CD4-positive, alpha-beta memory T cell (primary cell): Measurements from ENCODE around the gene OR10A2. TPM values are rescaled to one million over a fixed set of nuclear protein-coding genes. Genes with fewer than 3 reads are reported as not detected.
"Not testable (repeated sequence)": the region's sequence is repeated elsewhere in the genome, so short reads cannot be mapped to it uniquely, and the experiment has no call there.

Source experiments
- CTCF ChIA-PET: fragments of 350-600 bp; sonication (Branson Sonifier 250); formaldehyde crosslinking; loops from one replicate; lab custom pipeline; 2021; ENCODE audit warnings: inconsistent platforms; ENCODE audit not compliant: partially characterized antibody; lab: Charles Lee
- POLR2A ChIA-PET: fragments of 350-600 bp; sonication (Branson Sonifier 250); formaldehyde crosslinking; loops from one replicate; lab custom pipeline; 2021; ENCODE audit not compliant: partially characterized antibody; lab: Charles Lee
- DNase-seq, 5 donors: peaks; one replicate each; pipeline versions ENCODE4 v3.0.0 to v3.0.0-alpha.2; 2020 to 2022; ENCODE audit warnings: mixed read lengths in 1 of 5
- H3K27ac ChIP-seq: one replicate; pipeline ENCODE4 v1.7.0; 2013; ENCODE audit warnings: low read depth, low read length
- H3K27me3 ChIP-seq: 2 replicates; pipeline ENCODE4 v1.7.0; 2013; ENCODE audit warnings: mild to moderate bottlenecking, low read length, moderate library complexity; ENCODE audit not compliant: insufficient read depth
- H3K36me3 ChIP-seq: 2 replicates; pipeline ENCODE4 v1.7.0; 2013; ENCODE audit warnings: mild to moderate bottlenecking, low read length, moderate library complexity; ENCODE audit not compliant: insufficient read depth
- H3K4me1 ChIP-seq: 2 replicates; pipeline ENCODE4 v1.7.0; 2013; ENCODE audit warnings: mild to moderate bottlenecking, low read length, moderate library complexity; ENCODE audit not compliant: insufficient read depth
- H3K4me3 ChIP-seq, 2 donors: one replicate each; pipeline ENCODE4 v1.7.0; 2013; ENCODE audit warnings: low read length in 2 of 2, mild to moderate bottlenecking in 1 of 2
- H3K9me3 ChIP-seq, 2 donors: one replicate each; pipeline ENCODE4 v1.7.0; 2013; ENCODE audit warnings: low read length in 2 of 2, control low read depth in 1 of 2; ENCODE audit not compliant: control insufficient read depth in 1 of 2
- H3K27ac Mint-ChIP-seq, 7 donors: one replicate each; pipeline ENCODE4 v1.8.0; 2020 to 2021; ENCODE audit warnings: mixed read lengths in 7 of 7, mild to moderate bottlenecking in 6 of 7, inconsistent platforms in 3 of 7, moderate library complexity in 3 of 7
- H3K27me3 Mint-ChIP-seq, 2 donors: one replicate each; pipeline ENCODE4 v1.8.0; 2020 to 2021; ENCODE audit warnings: mixed read lengths in 2 of 2
- H3K36me3 Mint-ChIP-seq, 2 donors: one replicate each; pipeline ENCODE4 v1.8.0; 2020 to 2021; ENCODE audit warnings: mixed read lengths in 2 of 2, inconsistent platforms in 1 of 2, mild to moderate bottlenecking in 1 of 2
- H3K4me1 Mint-ChIP-seq, 4 donors: one replicate each; pipeline ENCODE4 v1.8.0; 2020 to 2021; ENCODE audit warnings: mixed read lengths in 4 of 4, mild to moderate bottlenecking in 1 of 4
- H3K4me3 Mint-ChIP-seq, 8 donors: one replicate each; pipeline ENCODE4 v1.8.0; 2020 to 2021; ENCODE audit warnings: mixed read lengths in 8 of 8, mild to moderate bottlenecking in 7 of 8, moderate library complexity in 6 of 8, inconsistent platforms in 3 of 8
- H3K9me3 Mint-ChIP-seq, 8 donors: one replicate each; pipeline ENCODE4 v1.8.0; 2020 to 2021; ENCODE audit warnings: mixed read lengths in 8 of 8, mild to moderate bottlenecking in 5 of 8, inconsistent platforms in 3 of 8, moderate library complexity in 1 of 8
- intact Hi-C: fragments of 100-400 bp; cut with micrococcal nuclease; formaldehyde crosslinking; loops from one replicate; pipeline ENCODE4 v1.15.1; 2023
- polyA plus RNA-seq, 2 donors: library from polyadenylated mRNA; unstranded; fragments of 300-500 nt; fragmentation: Illumina TruSeq; gene quantifications; one replicate each; pipeline ENCODE4 v1.2.3, GENCODE V29; 2021
- total RNA-seq, 2 experiments: library from RNA; stranded (reverse); gene quantifications; one replicate each; pipeline ENCODE4 v1.2.3, GENCODE V29; 2021

The OR10A2 gene
- total and polyA plus RNA-seq, 4 experiments from 2014 or later = not detected

GRCh38 chr11:6876914-6877313, 14.1 kb downstream of the OR10A2 start:
- ChIA-PET POLR2A (no interaction called here), CTCF (no interaction called here)
- Histone ChIP-seq H3K27ac (no peak overlapping the region), H3K36me3 (no peaks in the 10 kb centered on the region), H3K4me3 (no peak overlapping the region), H3K27me3 (no peaks in the 10 kb centered on the region), H3K4me1 (no peaks in the 10 kb centered on the region), H3K9me3 (no peaks in the 10 kb centered on the region)
- Mint-ChIP-seq H3K9me3 (peaks cover 0 to 7% (median 0%) of the 10 kb centered on the region in 8 donors), H3K27ac (no peak overlapping the region), H3K36me3 (no peaks in the 10 kb centered on the region), H3K27me3 (peaks cover 5 to 10% of the 10 kb centered on the region in 2 donors), H3K4me3 (no peak overlapping the region), H3K4me1 (no peaks in the 10 kb centered on the region)
- intact Hi-C loops = no loop called here
- DNase-seq = no peak

- Mint-ChIP-seq H3K9me3 (peaks cover 0 to 8% (median under 1%) of the 10 kb centered on the region in 8 donors), H3K27me3 (peaks cover 9 to 10% of the 10 kb centered on the region in 2 donors), H3K36me3 (no peaks in the 10 kb centered on the region), H3K27ac (no peak overlapping the region), H3K4me3 (no peak overlapping the region), H3K4me1 (no peaks in the 10 kb centered on the region)
- intact Hi-C loops = no loop called here
- DNase-seq = no peak
- H3K27me3 ChIP-seq = peaks cover 10% of the 10 kb centered on the region
- H3K4me3 ChIP-seq = no peak overlapping the region
- no peaks in the 10 kb centered on the region for H3K36me3 ChIP-seq
- H3K4me1 ChIP-seq = no peaks in the 10 kb centered on the region
- H3K27ac ChIP-seq = no peak overlapping the region
- ChIA-PET POLR2A (no interaction called here), CTCF (no interaction called here)
- no peaks in the 10 kb centered on the region for H3K9me3 ChIP-seq
These were observed 19.9 kb downstream of the OR10A2 start for GRCh38 chr11:6882751-6883150.

GRCh38 chr11:6887711-6888110, 24.9 kb downstream of the OR10A2 start:
- peaks cover 9 to 15% of the 10 kb centered on the region in 2 donors for H3K27me3 Mint-ChIP-seq
- H3K27me3 ChIP-seq, H3K27ac Mint-ChIP-seq, H3K36me3 ChIP-seq, POLR2A ChIA-PET, DNase-seq, H3K4me3 ChIP-seq, CTCF ChIA-PET, H3K9me3 ChIP-seq, H3K27ac ChIP-seq, H3K9me3 Mint-ChIP-seq, H3K4me1 Mint-ChIP-seq, intact Hi-C loops, H3K36me3 Mint-ChIP-seq, H3K4me3 Mint-ChIP-seq, H3K4me1 ChIP-seq: not testable (repeated sequence)

GRCh38 chr11:6888830-6889229, 26.0 kb downstream of the OR10A2 start:
- DNase-seq = no peak
- Histone ChIP-seq H3K27me3 (peaks cover 7% of the 10 kb centered on the region), H3K27ac (no peak overlapping the region), H3K9me3 (no peaks in the 10 kb centered on the region), H3K4me3 (no peak overlapping the region), H3K36me3 (no peaks in the 10 kb centered on the region), H3K4me1 (no peaks in the 10 kb centered on the region)
- H3K9me3 Mint-ChIP-seq = peaks cover 0 to 8% (median 2%) of the 10 kb centered on the region in 8 donors
- no peak overlapping the region for H3K27ac Mint-ChIP-seq
- CTCF ChIA-PET = no interaction called here
- H3K27me3 Mint-ChIP-seq = peaks cover 8 to 9% of the 10 kb centered on the region in 2 donors
- H3K4me3 Mint-ChIP-seq = no peak overlapping the region
- POLR2A ChIA-PET = interaction anchor here (0.8 kb wide), 1 partner anchor 28 kb away, joined by 3 read pairs; no protein-coding TSS in a partner anchor
- intact Hi-C loops = no loop called here
- H3K4me1 Mint-ChIP-seq = no peaks in the 10 kb centered on the region
- no peaks in the 10 kb centered on the region for H3K36me3 Mint-ChIP-seq

GRCh38 chr11:6889835-6890234, 27.0 kb downstream of the OR10A2 start:
- no peaks in the 10 kb centered on the region for H3K4me1 Mint-ChIP-seq
- CTCF ChIA-PET = no interaction called here
- DNase-seq = no peak
- no peak overlapping the region for H3K4me3 Mint-ChIP-seq
- Histone ChIP-seq H3K9me3 (no peaks in the 10 kb centered on the region), H3K4me1 (no peaks in the 10 kb centered on the region), H3K4me3 (no peak overlapping the region), H3K27me3 (peaks cover 7% of the 10 kb centered on the region), H3K27ac (no peak overlapping the region), H3K36me3 (no peaks in the 10 kb centered on the region)
- H3K9me3 Mint-ChIP-seq = peaks cover 0 to 8% (median 2%) of the 10 kb centered on the region in 8 donors
- H3K36me3 Mint-ChIP-seq = no peaks in the 10 kb centered on the region
- H3K27me3 Mint-ChIP-seq = peaks cover 5 to 7% of the 10 kb centered on the region in 2 donors
- POLR2A ChIA-PET = interaction anchor here (0.8 kb wide), 1 partner anchor 29 kb away, joined by 3 read pairs; no protein-coding TSS in a partner anchor
- no peak overlapping the region for H3K27ac Mint-ChIP-seq
- intact Hi-C loops = no loop called here

- Mint-ChIP-seq H3K9me3 (peaks cover 0 to 6% (median 1%) of the 10 kb centered on the region in 8 donors), H3K27me3 (peaks cover 5 to 9% of the 10 kb centered on the region in 2 donors), H3K27ac (no peak within 1 kb of the TSS), H3K4me3 (no peak within 1 kb of the TSS), H3K36me3 (no peaks in the 10 kb centered on the region), H3K4me1 (no peaks in the 10 kb centered on the region)
- Histone ChIP-seq H3K4me3 (no peak within 1 kb of the TSS), H3K4me1 (no peaks in the 10 kb centered on the region), H3K27me3 (peaks cover 3% of the 10 kb centered on the region), H3K27ac (no peak within 1 kb of the TSS), H3K36me3 (no peaks in the 10 kb centered on the region), H3K9me3 (no peaks in the 10 kb centered on the region)
- no peak for DNase-seq
- CTCF ChIA-PET = no interaction called here
- POLR2A ChIA-PET = no interaction called here
- intact Hi-C loops = no loop called here
These were observed 29.5 kb downstream of the OR10A2 start, which contains the start of gene OR2D2 for GRCh38 chr11:6892400-6892799. Gene OR2D2 (minus strand): TSS chr11:6892500. CDS start chr11:6892500, 0 bp downstream.

DNA sequence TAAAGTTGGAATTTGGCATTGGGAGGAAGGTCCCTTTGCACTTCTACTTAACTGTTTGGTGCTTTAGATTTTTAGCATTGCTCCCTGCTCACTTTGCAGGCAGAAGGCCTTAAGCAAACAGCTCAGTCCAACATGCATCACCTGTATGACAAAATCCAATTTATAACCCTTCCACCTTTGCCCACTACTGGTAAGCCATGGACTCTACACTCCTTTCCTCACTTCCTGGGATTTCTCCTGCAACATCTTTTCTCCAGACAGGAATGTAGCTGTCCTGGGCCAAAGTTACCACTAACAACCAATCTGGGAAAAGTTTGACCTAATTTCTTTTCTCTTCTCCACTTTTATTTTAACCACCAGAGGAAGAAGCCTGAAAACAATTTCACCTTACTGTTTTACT, 31.2 kb downstream of the OR10A2 start:
- Mint-ChIP-seq H3K9me3 (peaks cover 0 to 5% (median 0%) of the 10 kb centered on the region in 8 donors), H3K27ac (no peak overlapping the region), H3K4me3 (no peak overlapping the region), H3K4me1 (no peaks in the 10 kb centered on the region), H3K36me3 (no peaks in the 10 kb centered on the region), H3K27me3 (peaks cover 13 to 14% of the 10 kb centered on the region in 2 donors)
- Histone ChIP-seq H3K4me1 (no peaks in the 10 kb centered on the region), H3K9me3 (no peaks in the 10 kb centered on the region), H3K27ac (no peak overlapping the region), H3K4me3 (no peak overlapping the region), H3K27me3 (no peaks in the 10 kb centered on the region), H3K36me3 (no peaks in the 10 kb centered on the region)
- intact Hi-C loops = no loop called here
- DNase-seq = no peak
- ChIA-PET CTCF (no interaction called here), POLR2A (no interaction called here)
